Measurements from ENCODE around the gene SEMA3D. TPM values are rescaled to one million over a fixed set of nuclear protein-coding genes. Genes with fewer than 3 reads are reported as not detected.

SEMA3D gene
- total and polyA plus RNA-seq, 2 experiments from 2014 or later: 1.5 to 7.2 TPM

- H3K36me3 ChIP-seq (ENCODE audit: insufficient read depth): no peaks in the 10 kb centered on the region
- no peak overlapping the region for H3K4me2 ChIP-seq
- no peak overlapping the region for H3K4me3 ChIP-seq
- Mint-ChIP-seq H3K27ac (no peak overlapping the region), H3K4me3 (no peak overlapping the region), H3K36me3 (ENCODE audit: low read depth) (no peaks in the 10 kb centered on the region), H3K9me3 (no peaks in the 10 kb centered on the region), H3K27me3 (ENCODE audit: insufficient read depth, low read depth, poor library complexity) (peaks cover 1% of the 10 kb centered on the region), H3K4me1 (peaks cover 2% of the 10 kb centered on the region; the same call in 1 of the 3 replicates)
- H3K9me2 ChIP-seq (ENCODE audit: insufficient read depth): no peaks in the 10 kb centered on the region
- no peak for TF ChIP-seq EZH2phosphoT487 (IDR thresholded peaks at IDR 0.05; ENCODE audit: unreplicated experiment)
- TF ChIP-seq ZNF114 (CRISPR knock-in tag; IDR thresholded peaks at IDR 0.05): no peak
- no peak for TF ChIP-seq CREB1 (CRISPR knock-in tag; IDR thresholded peaks at IDR 0.05; ENCODE audit: low read depth)
- TF ChIP-seq NANOG (IDR thresholded peaks at IDR 0.05; ENCODE audit: borderline replicate concordance): no peak
- TF ChIP-seq JUNB (IDR thresholded peaks at IDR 0.05; ENCODE audit: unreplicated experiment): no peak
- TF ChIP-seq EZH2 (IDR thresholded peaks at IDR 0.05; ENCODE audit: low read depth, unreplicated experiment): no peak
- H2AFZ ChIP-seq: no peak overlapping the region
- H3K79me2 ChIP-seq (replicated peaks; ENCODE audit: insufficient read depth): no peaks in the 10 kb centered on the region
- H4K20me1 ChIP-seq (replicated peaks; ENCODE audit: insufficient read depth): no peaks in the 10 kb centered on the region
- ATAC-seq: no peak
- H3K27ac ChIP-seq (ENCODE audit: low read depth): no peak overlapping the region
- no peaks in the 10 kb centered on the region for H3K4me1 ChIP-seq (ENCODE audit: insufficient read depth)
- DNase-seq (ENCODE audit: low spot score): no peak
- H3F3A ChIP-seq (replicated peaks; ENCODE audit: low read depth): no peaks in the 10 kb centered on the region
- no peaks in the 10 kb centered on the region for H3K27me3 ChIP-seq (ENCODE audit: insufficient read depth)
Measured at GRCh38 chr7:85104432-85105205, 82.2 kb downstream of the SEMA3D start.

- Histone ChIP-seq H3K9me2 (ENCODE audit: insufficient read depth) (no peaks in the 10 kb centered on the region), H2AFZ (no peak overlapping the region), H3K27ac (ENCODE audit: low read depth) (no peak overlapping the region), H3K79me2 (replicated peaks; ENCODE audit: insufficient read depth) (no peaks in the 10 kb centered on the region), H3K36me3 (ENCODE audit: insufficient read depth) (no peaks in the 10 kb centered on the region), H3K27me3 (ENCODE audit: insufficient read depth) (no peaks in the 10 kb centered on the region), H4K20me1 (replicated peaks; ENCODE audit: insufficient read depth) (no peaks in the 10 kb centered on the region), H3K4me3 (no peak overlapping the region), H3K4me2 (no peak overlapping the region), H3K4me1 (ENCODE audit: insufficient read depth) (no peaks in the 10 kb centered on the region), H3F3A (replicated peaks; ENCODE audit: low read depth) (no peaks in the 10 kb centered on the region)
- Mint-ChIP-seq H3K27me3 (ENCODE audit: insufficient read depth, low read depth, poor library complexity) (peaks cover 1% of the 10 kb centered on the region), H3K9me3 (no peaks in the 10 kb centered on the region), H3K36me3 (ENCODE audit: low read depth) (no peaks in the 10 kb centered on the region), H3K4me1 (peaks cover 2% of the 10 kb centered on the region; the same call in 1 of the 3 replicates), H3K4me3 (no peak overlapping the region), H3K27ac (no peak overlapping the region)
- ATAC-seq (no peak), DNase-seq (ENCODE audit: low spot score) (no peak)
- TF ChIP-seq ZNF114 (CRISPR knock-in tag; IDR thresholded peaks at IDR 0.05) (no peak), ZNF331 (CRISPR knock-in tag; IDR thresholded peaks at IDR 0.05; ENCODE audit: low read depth) (no peak), ETS1 (IDR thresholded peaks at IDR 0.05) (no peak), CREB1 (CRISPR knock-in tag; IDR thresholded peaks at IDR 0.05; ENCODE audit: low read depth) (no peak), ZNF462 (CRISPR knock-in tag; IDR thresholded peaks at IDR 0.05) (no peak), EZH2phosphoT487 (IDR thresholded peaks at IDR 0.05; ENCODE audit: unreplicated experiment) (no peak), REST (IDR thresholded peaks at IDR 0.05; ENCODE audit: unreplicated experiment) (no peak)
Measured at GRCh38 chr7:85103962-85104361, 82.9 kb downstream of the SEMA3D start.

Measured in GM23338 (cell line).